Measurements from ENCODE around the gene EZH2. TPM values are rescaled to one million over a fixed set of nuclear protein-coding genes. Genes with fewer than 3 reads are reported as not detected.

Gene EZH2
- total RNA-seq, 2 experiments from 2014 or later, result 115 to 118 TPM

DNA sequence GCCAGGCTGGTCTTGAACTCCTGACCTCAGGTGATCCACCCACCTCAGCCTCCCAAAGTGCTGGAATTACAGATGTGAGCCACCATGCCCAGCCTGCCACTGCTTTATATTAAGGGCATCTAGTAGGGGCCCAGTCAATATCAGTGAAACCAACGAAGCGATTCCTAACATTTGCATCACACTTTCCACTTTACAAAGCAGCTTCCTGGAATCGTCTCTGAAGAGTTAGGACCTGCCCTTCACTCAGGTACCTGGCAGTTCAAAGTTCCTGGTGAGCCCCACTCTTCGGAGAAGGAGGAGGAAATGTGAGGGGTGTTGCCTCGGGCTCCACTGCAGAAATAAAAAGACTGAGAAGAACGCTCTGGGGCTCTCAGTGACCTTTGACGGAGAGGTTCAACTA, 31.1 kb upstream of the EZH2 start:
- H3K27ac Mint-ChIP-seq, result peak overlapping the region; percentile 89
- POLR2A ChIA-PET, result interaction anchor here (0.9 to 6.7 kb wide), 5 partner anchors 16 to 45 kb away, joined by 4 to 59 read pairs (median 4); partner anchors contain the start of gene EZH2
- H3K4me3 Mint-ChIP-seq, result peak overlapping the region; percentile 10
- CTCF ChIA-PET, result interaction anchor here (1.4 to 4.2 kb wide), 4 partner anchors 26 to 59 kb away, joined by 4 to 36 read pairs (median 5); no protein-coding TSS in a partner anchor
- peaks cover 5% of the 10 kb centered on the region for H3K36me3 Mint-ChIP-seq (ENCODE audit: low read depth)
- peaks cover 58% of the 10 kb centered on the region for H3K4me1 Mint-ChIP-seq (ENCODE audit: low read depth)
- no peak for DNase-seq
- no peaks in the 10 kb centered on the region for H3K9me3 Mint-ChIP-seq (ENCODE audit: insufficient read depth)
- no peak for ATAC-seq
- no peaks in the 10 kb centered on the region for H3K27me3 Mint-ChIP-seq (ENCODE audit: low read depth)

DNA sequence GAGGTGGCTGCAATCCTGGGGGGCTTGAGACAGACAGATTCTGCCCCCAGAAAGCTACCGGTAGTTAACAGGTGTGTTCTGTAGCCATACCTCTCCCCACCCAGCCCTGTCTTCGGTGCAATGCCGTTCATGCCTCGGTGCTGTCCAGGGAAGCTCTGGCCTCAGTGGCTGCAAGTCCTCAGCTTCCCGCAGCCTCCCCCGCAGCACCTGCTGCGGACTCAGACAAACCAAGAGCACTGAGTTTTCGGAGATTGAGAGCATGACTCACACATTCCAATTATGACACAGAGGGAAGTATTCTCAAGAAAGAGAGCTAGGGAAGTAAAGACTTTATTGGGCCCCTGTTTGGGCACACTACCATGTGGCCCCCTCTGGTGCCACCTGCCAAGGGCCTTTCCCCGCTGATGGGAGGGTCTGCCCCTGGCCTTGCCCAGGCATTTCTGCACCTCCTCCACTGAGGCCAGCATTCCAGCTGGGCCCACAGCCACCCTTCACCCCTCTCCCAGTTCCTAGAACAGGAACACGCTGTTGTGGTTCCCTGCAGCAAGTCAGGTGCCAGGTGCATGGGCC, 30.2 kb upstream of the EZH2 start:
- POLR2A ChIA-PET, result interaction anchor here (0.8 to 6.7 kb wide), 8 partner anchors 9 to 58 kb away, joined by 3 to 59 read pairs (median 4); partner anchors contain the start of gene EZH2
- CTCF ChIA-PET, result interaction anchor here (0.7 to 4.2 kb wide), 6 partner anchors 9 to 58 kb away, joined by 3 to 36 read pairs (median 4); no protein-coding TSS in a partner anchor
- DNase-seq (peak; percentile 49), ATAC-seq (peak; percentile 35)
- peak overlapping the region; percentile 89 for H3K27ac Mint-ChIP-seq
- H3K27me3 Mint-ChIP-seq (ENCODE audit: low read depth), result no peaks in the 10 kb centered on the region
- no peak overlapping the region for H3K4me3 Mint-ChIP-seq
- H3K36me3 Mint-ChIP-seq (ENCODE audit: low read depth), result peaks cover 5% of the 10 kb centered on the region
- peaks cover 55% of the 10 kb centered on the region for H3K4me1 Mint-ChIP-seq (ENCODE audit: low read depth)
- H3K9me3 Mint-ChIP-seq (ENCODE audit: insufficient read depth), result no peaks in the 10 kb centered on the region

DNA sequence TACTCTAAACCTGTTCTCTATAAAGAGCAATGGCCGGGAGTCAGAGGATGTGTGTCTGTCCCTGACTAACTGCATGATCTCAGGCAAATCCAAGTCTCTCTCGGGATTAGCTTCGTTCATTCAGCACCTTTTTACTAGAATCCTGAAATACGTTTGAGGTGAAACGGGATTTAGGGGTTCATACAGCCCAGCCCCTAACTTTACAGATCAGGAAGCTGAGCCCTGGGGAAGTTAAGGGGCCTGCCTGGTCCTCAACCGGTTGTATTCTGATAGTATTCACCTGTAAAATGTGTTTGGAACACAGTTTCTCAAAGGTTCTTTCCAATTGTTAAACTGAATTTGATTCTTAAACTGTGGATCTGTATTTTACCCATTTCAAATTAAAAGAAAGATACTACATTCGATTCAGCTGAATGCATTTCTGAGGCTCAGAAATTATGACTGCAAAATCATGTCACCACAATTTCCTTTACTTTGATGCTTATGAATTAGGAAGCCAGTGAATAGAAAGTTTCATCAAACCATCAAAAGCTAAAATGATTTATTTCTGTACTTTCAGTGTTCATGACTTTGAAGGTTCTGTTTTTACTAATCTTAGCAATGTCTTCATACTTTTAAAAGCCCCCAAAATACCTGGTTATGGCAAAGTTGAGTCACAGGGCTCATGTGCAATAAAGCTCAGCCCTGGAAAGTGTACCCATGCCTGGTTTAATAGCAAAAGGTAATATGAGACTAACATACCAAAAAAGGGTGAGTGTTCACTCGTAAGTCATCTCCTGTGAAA, 28.9 kb upstream of the EZH2 start:
- CTCF ChIA-PET, result interaction anchor here (0.9 to 4.2 kb wide), 13 partner anchors 9 to 70 kb away, joined by 3 to 36 read pairs (median 4); no protein-coding TSS in a partner anchor
- ATAC-seq (peak; percentile 66), DNase-seq (peak; percentile 67)
- Mint-ChIP-seq H3K27ac (peak overlapping the region; percentile 89), H3K27me3 (ENCODE audit: low read depth) (no peaks in the 10 kb centered on the region), H3K36me3 (ENCODE audit: low read depth) (peaks cover 5% of the 10 kb centered on the region), H3K4me1 (ENCODE audit: low read depth) (peaks cover 55% of the 10 kb centered on the region), H3K4me3 (peak overlapping the region; percentile 63), H3K9me3 (ENCODE audit: insufficient read depth) (no peaks in the 10 kb centered on the region)
- POLR2A ChIA-PET, result interaction anchor here (0.5 to 6.7 kb wide), 8 partner anchors 9 to 316 kb away, joined by 3 to 59 read pairs (median 4); partner anchors contain the start of gene EZH2

DNA sequence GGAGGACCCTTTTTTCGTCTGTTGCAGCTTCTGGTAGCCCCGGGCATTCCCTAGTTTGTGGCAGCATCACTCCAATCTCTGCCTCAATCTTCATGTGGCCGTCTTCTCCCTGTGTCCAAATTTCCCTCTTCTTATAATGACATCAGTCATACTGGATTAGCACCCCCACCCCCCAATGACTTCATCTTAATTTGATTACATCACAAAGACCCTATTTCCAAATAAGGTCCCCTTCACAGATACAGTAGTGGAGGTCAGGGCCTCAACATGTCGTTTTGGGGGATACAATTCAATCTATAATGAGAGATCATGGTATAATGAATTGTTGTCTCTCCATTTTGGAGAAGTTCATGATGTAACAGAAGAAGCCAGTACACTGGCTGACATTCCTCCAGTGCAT, 28.1 kb upstream of the EZH2 start:
- POLR2A ChIA-PET, result interaction anchor here (1.2 to 6.7 kb wide), 5 partner anchors 9 to 214 kb away, joined by 3 to 59 read pairs (median 6); partner anchors contain the start of gene EZH2
- H3K4me3 Mint-ChIP-seq, result no peak overlapping the region
- peaks cover 55% of the 10 kb centered on the region for H3K4me1 Mint-ChIP-seq (ENCODE audit: low read depth)

DNA sequence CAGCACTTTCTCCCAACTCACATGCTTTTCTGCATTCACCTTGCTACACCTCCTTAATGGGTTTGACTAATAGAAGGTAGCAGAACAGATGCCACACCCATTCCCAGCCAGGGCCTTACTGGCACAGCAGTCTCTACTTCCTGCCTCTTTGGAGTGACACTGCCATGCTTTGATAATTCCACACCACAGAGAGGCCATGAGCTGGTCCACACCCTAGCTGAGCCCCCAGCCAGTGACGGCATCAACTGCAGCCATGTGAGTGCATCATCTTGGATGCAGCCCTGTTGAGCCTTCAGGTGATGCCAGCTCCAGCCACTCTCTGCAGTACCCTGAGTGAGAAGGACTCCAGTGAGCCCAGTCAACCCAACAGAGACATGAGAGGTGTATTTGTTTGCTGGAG, 27.5 kb upstream of the EZH2 start:
- Mint-ChIP-seq H3K9me3 (ENCODE audit: insufficient read depth) (no peaks in the 10 kb centered on the region), H3K27ac (peak overlapping the region; percentile 28), H3K4me3 (no peak overlapping the region), H3K36me3 (ENCODE audit: low read depth) (peaks cover 5% of the 10 kb centered on the region), H3K4me1 (ENCODE audit: low read depth) (peaks cover 53% of the 10 kb centered on the region), H3K27me3 (ENCODE audit: low read depth) (no peaks in the 10 kb centered on the region)
- ATAC-seq, result no peak
- DNase-seq, result no peak
- CTCF ChIA-PET, result interaction anchor here (1.0 to 4.2 kb wide), 6 partner anchors 25 to 154 kb away, joined by 3 to 36 read pairs (median 4); no protein-coding TSS in a partner anchor
- POLR2A ChIA-PET, result interaction anchor here (1.2 to 6.7 kb wide), 5 partner anchors 8 to 214 kb away, joined by 3 to 59 read pairs (median 6); partner anchors contain the start of gene EZH2

More for the DNA sequence above, 28.1 kb upstream of the EZH2 start:
- ATAC-seq, result no peak
- no peak for DNase-seq
- no peaks in the 10 kb centered on the region for H3K27me3 Mint-ChIP-seq (ENCODE audit: low read depth)
- H3K36me3 Mint-ChIP-seq (ENCODE audit: low read depth), result peaks cover 5% of the 10 kb centered on the region
- CTCF ChIA-PET, result interaction anchor here (1.0 to 4.2 kb wide), 10 partner anchors 8 to 154 kb away, joined by 3 to 36 read pairs (median 4); no protein-coding TSS in a partner anchor
- H3K9me3 Mint-ChIP-seq (ENCODE audit: insufficient read depth), result no peaks in the 10 kb centered on the region
- H3K27ac Mint-ChIP-seq, result peak overlapping the region; percentile 89

DNA sequence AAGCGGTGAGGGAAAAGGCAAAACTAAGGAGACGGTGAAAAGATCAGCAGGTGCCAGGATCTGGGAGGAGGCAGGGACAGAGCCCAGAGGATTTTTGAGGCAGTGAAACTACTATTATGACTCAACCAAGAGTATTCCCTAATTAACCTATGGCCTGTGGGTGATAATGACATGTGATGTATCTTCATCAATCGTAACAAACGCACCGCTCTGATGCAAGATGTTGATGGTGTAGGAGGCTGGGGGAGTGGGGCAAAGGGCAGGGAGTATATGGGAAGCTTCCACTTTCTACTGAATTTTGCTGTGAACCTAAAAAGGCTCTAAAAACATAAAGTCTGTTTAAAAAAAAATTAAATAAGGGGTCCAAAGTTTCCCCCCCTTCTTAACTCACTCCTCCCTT, 25.5 kb upstream of the EZH2 start:
- Mint-ChIP-seq H3K36me3 (ENCODE audit: low read depth) (peaks cover 2% of the 10 kb centered on the region), H3K4me3 (no peak overlapping the region), H3K27ac (no peak overlapping the region), H3K9me3 (ENCODE audit: insufficient read depth) (no peaks in the 10 kb centered on the region), H3K4me1 (ENCODE audit: low read depth) (peaks cover 36% of the 10 kb centered on the region), H3K27me3 (ENCODE audit: low read depth) (no peaks in the 10 kb centered on the region)
- CTCF ChIA-PET, result no interaction called here
- DNase-seq, result no peak
- POLR2A ChIA-PET, result no interaction called here
- ATAC-seq, result no peak

DNA sequence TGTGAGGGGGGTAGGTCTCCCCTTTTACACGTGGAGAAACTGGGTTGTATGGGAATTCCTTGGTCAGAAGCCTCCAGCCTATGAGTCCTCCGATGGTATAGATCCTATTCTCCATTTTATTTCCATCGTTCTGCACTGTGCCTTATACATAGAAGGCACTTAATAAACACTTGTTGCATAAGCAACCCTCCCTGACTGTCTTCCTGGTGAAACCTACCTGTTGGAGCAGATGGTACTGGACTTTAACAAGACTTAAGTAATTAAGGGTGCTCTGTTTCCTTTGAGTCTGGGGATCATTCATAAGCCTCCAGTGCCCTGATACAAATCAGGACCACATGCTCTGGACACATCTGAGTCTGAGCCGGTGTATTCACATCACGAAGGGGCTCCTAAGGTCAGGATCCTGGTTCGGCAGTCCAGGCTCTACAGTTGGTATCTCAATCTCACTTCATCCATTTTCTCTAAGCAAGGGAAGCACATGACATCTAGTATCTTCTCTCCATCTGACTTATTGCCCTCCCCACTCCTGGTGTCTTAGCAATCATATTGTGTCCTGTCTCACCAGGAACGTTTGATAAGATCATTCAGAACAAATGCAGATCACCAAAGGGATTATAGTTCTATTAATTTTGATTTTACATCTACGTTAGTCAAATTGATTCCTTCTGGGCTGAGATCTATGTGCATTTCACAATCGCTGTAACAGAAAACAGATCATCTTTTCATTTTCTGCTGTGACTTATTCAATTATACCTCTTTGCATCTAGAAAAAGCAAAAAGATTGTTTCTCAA, 22.8 kb upstream of the EZH2 start:
- H3K27me3 Mint-ChIP-seq (ENCODE audit: low read depth), result no peaks in the 10 kb centered on the region
- no peaks in the 10 kb centered on the region for H3K36me3 Mint-ChIP-seq (ENCODE audit: low read depth)
- H3K27ac Mint-ChIP-seq, result no peak overlapping the region
- peaks cover 11% of the 10 kb centered on the region for H3K4me1 Mint-ChIP-seq (ENCODE audit: low read depth)
- H3K9me3 Mint-ChIP-seq (ENCODE audit: insufficient read depth), result no peaks in the 10 kb centered on the region
- ATAC-seq, result no peak
- CTCF ChIA-PET, result no interaction called here
- no peak overlapping the region for H3K4me3 Mint-ChIP-seq
- no peak for DNase-seq
- POLR2A ChIA-PET, result interaction anchor here (1.4 kb wide), 1 partner anchor 34 kb away, joined by 5 read pairs; no protein-coding TSS in a partner anchor

DNA sequence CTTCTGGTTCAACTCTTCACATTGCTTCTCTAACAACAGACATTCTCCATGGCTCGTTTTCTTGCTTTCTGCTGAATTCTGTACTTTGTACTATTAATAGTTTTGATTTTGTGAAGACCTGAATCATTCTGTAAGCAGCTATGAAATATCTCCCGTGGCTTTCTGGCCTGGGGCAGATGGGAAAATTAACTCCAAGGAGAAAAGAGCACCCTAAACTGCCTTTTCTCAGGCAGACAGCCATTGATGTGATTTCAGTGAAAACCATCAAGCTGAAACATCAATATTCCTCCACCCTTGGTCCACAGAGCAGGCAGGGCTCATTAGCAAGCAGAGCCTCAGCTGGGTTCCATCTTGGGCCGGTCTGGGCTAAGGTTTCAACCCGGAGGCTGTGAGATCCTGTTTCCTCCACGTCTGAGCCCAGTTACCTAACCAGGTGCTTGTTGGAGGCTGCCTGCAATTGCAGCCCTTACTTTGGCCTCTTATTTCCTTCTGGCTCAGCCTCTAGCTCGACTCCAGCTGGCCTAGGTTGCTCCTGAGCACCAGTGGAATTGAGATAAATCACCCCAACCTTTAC, 21.1 kb upstream of the EZH2 start:
- ATAC-seq (no peak), DNase-seq (no peak)
- no peak overlapping the region for H3K27ac Mint-ChIP-seq
- H3K27me3 Mint-ChIP-seq (ENCODE audit: low read depth), result no peaks in the 10 kb centered on the region
- ChIA-PET CTCF (interaction anchor here (2.2 kb wide), 1 partner anchor 8 kb away, joined by 11 read pairs; no protein-coding TSS in a partner anchor), POLR2A (no interaction called here)
- H3K4me3 Mint-ChIP-seq, result no peak overlapping the region
- H3K36me3 Mint-ChIP-seq (ENCODE audit: low read depth), result no peaks in the 10 kb centered on the region
- H3K9me3 Mint-ChIP-seq (ENCODE audit: insufficient read depth), result no peaks in the 10 kb centered on the region
- peaks cover 2% of the 10 kb centered on the region for H3K4me1 Mint-ChIP-seq (ENCODE audit: low read depth)

DNA sequence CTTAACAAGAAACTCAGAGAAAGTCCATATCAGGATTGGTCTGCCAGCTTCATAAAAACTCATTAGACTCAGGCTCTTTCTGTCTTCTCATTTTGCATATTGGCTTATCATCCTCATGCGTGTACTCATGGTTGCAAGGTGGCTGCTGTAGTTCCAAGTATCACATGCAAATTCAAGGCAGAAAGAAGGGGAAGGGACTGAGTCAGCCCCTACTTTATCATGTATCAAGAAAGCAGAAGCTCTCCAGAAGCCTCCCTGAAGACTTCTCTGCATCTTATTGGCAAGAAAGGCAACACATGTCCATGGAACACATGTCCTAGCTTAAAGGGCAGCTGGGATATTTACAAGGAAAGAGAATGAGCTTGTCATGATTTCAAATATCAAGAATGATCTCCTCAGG, 19.4 kb upstream of the EZH2 start:
- H3K36me3 Mint-ChIP-seq (ENCODE audit: low read depth), result no peaks in the 10 kb centered on the region
- no peak for ATAC-seq
- no peaks in the 10 kb centered on the region for H3K27me3 Mint-ChIP-seq (ENCODE audit: low read depth)
- DNase-seq, result no peak
- CTCF ChIA-PET, result interaction anchor here (1.0 to 2.2 kb wide), 4 partner anchors 9 to 328 kb away, joined by 3 to 11 read pairs (median 4); no protein-coding TSS in a partner anchor
- POLR2A ChIA-PET, result interaction anchor here (0.9 to 1.1 kb wide), 2 partner anchors 9 to 25 kb away, joined by 3 to 5 read pairs; no protein-coding TSS in a partner anchor
- no peak overlapping the region for H3K4me3 Mint-ChIP-seq
- H3K4me1 Mint-ChIP-seq (ENCODE audit: low read depth), result peaks cover 2% of the 10 kb centered on the region
- H3K9me3 Mint-ChIP-seq (ENCODE audit: insufficient read depth), result no peaks in the 10 kb centered on the region
- H3K27ac Mint-ChIP-seq, result no peak overlapping the region

DNA sequence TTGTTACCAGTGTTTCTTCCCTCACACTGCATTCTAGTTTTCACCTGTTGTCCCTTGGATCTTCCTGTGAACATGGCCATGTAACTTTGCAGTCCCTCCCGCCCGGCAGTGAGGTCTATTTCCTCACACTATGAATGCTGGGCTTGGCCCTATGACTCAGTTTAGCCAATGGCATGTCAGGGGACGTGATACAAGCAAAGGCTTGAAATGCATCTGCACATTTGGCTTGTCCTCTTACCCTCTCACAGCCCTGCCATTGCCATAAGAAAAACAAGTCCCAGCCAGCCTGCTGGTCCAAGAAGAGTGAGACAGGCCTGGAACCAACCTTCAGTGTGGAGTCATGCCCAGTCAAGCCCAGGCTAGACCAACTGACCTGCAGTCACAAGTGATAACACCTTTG, 17.1 kb upstream of the EZH2 start:
- Mint-ChIP-seq H3K36me3 (ENCODE audit: low read depth) (no peaks in the 10 kb centered on the region), H3K4me3 (no peak overlapping the region), H3K9me3 (ENCODE audit: insufficient read depth) (no peaks in the 10 kb centered on the region), H3K4me1 (ENCODE audit: low read depth) (peaks cover 2% of the 10 kb centered on the region), H3K27me3 (ENCODE audit: low read depth) (no peaks in the 10 kb centered on the region), H3K27ac (no peak overlapping the region)
- no peak for DNase-seq
- no peak for ATAC-seq
- CTCF ChIA-PET, result no interaction called here
- POLR2A ChIA-PET, result no interaction called here

All from activated CD8-positive, alpha-beta T cell treated with anti-CD3 and anti-CD28 coated beads, Interleukin-2, amount 10 ng/mL, durations not matched to agents 7 days and 5 days (primary cell).